Stimulated activated CD8-positive, alpha-beta memory T cell treated with anti-CD3 and anti-CD28 coated beads, Interleukin-7, amount 100 ng/mL, for 4 hours (primary cell): ENCODE results near the gene FSTL1.

ENCODE experiments used
- DNase-seq, 2 donors: peaks; one replicate each; pipeline ENCODE4 v3.0.0-alpha.2; 2020; ENCODE audit warnings: low read depth in 2 of 2

The FSTL1 gene

GRCh38 chr3:120450600-120451271, at the start of gene FSTL1:
FSTL1 (minus strand) TSS chr3:120450992; CDS start chr3:120450746, 246 bp downstream.
- no peak for DNase-seq

GRCh38 chr3:120498556-120499346, 48.0 kb upstream of the FSTL1 start:
- DNase-seq = no peak

DNA sequence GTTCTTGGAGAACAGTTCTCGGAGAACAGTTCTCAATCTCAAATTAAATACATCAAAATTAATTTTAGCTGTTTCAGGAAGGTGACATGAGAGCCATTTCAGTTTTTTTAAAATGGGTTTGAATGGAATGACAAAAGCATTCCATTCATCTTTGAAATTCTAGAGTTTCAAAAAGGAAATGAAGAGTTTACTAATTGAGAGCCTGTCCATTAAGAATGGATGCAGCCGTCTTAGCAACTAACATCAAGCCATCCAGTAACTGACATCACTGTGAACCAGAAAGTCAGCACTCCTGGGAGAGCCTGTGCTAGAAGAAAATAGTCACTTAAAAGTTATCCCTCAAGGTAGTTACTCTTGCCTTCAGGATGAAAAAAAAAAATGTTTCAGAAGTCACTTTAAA, 47.0 kb upstream of the FSTL1 start:
- no peak for DNase-seq

- no peak for DNase-seq
Observed at GRCh38 chr3:120497336-120497735, 46.5 kb upstream of the FSTL1 start.

GRCh38 chr3:120496278-120497002, 45.6 kb upstream of the FSTL1 start:
- DNase-seq = no peak

DNA sequence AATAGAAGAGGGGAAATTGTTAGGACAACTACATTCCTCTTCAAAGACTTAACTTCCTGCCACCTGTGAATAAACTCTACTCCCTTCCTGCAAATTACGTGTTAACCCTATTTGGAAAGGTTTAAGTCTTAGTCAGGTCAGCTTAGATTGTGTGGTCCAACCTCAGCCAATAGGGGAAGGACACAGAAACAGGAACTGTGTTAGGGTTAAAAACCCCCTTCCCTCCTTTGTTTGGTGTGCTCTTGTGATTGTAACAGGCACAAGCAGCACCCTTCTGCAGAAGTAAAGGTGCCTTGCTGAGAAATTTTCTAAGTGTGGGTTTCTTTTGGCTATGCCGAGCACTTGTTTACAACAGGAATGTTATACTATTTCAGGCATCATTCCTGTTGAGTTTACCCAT, 45.0 kb upstream of the FSTL1 start:
- no peak for DNase-seq

DNA sequence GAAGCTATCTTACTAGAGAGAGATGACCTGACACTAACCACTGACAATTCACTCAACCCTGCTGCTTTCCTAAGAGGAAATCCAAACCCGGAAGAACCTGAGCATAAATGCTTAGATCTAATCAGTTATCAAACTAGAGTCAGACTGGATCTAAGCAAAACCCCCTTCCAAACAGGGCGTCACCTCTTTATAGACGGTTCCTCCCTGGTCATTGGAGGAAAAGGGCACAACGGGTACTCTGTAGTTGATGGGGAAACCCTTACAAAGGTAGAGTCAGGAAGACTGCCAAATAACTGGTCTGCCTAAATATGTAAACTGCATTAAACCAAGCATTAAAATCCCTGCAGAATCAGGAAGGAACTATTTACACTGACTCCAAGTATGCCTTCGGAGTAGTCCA, 41.3 kb upstream of the FSTL1 start:
- no peak for DNase-seq

- no peak for DNase-seq
Observed at GRCh38 chr3:120489421-120489820, 38.6 kb upstream of the FSTL1 start.

- no peak for DNase-seq
Observed at GRCh38 chr3:120488296-120488695, 37.5 kb upstream of the FSTL1 start.

DNA sequence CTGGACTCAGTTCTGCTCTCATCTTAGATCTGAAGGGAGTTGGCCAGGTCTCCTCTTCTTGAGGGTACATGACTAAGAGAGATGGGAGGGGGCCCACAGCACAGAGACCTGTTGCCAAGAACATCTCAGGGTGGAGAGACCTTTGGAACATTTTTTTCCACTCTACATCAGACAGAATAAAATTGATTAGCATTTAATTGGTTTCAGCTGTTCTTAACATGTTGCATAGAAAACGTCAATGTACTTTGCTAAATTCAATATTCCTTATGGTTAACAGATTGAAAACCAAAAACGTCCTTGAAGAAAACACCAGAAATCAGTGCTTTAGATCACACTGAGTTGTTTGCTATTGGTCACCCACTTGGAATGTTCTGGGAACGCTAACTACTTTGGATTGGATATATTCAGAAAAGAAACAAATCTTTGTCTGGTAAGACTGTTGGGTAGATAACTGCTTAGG, 36.4 kb upstream of the FSTL1 start:
- DNase-seq = no peak

DNA sequence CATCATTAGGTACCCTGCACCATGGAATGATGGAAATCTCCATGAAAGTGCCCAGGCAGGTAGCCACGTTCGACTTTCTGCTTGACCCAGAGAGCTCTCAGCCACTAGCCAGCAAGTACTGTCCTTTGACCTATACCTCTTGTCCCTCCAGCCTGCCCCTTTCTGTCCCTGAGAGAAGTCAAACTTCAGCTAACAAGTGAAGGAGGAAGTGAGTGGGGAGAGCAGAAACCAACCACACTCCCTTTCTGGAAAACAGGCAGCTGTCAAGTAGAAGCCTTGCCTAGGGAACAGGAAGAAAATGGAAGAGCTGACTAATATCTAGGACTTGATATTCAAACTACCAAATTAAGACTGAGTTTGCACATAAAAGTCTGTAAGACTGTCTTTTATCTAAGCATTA, 30.3 kb upstream of the FSTL1 start:
- no peak for DNase-seq

- no peak for DNase-seq
Observed at GRCh38 chr3:120477781-120478180, 27.0 kb upstream of the FSTL1 start.

- no peak for DNase-seq
Observed at GRCh38 chr3:120475722-120476377, 25.1 kb upstream of the FSTL1 start.

DNA sequence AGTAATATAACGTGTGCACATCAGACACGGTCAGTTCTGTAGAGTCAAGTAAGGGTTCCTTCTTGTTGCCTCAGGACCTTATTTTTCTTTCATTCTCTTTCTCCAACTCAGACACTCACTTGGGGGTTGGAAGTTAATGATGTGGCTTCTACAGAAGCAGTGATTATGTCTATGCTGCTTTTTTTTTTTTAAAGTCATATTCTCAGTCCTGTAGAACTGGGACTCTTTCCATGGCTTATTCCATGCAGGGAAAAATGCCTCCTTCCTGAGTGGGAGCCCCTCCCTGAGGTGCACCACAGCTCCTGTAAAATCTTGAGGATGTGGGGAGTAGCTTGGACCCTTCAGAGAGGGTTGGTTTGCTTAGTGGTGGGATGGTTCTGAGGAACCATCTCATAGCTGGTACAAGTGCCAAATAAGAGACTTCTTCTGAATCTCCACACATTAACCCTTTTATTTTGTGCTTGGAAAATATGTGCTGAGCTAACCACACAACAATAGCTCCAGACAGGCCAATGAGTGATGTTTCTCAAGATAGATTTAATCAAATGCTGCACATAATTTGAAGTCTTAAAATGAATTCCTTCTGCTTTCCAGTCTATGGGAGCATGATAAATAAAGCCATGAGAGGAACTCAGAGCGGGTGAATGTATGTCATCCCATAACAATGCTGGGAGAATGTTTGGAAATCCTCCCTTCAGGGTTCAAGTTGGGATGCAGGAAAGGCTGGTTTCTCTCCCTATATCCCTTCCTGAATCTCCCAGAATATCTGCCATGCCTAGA, 23.3 kb upstream of the FSTL1 start:
- no peak for DNase-seq

GRCh38 chr3:120473389-120473788, 22.6 kb upstream of the FSTL1 start:
- DNase-seq = no peak

- DNase-seq = no peak
Observed at GRCh38 chr3:120472121-120472844, 21.5 kb upstream of the FSTL1 start.

DNA sequence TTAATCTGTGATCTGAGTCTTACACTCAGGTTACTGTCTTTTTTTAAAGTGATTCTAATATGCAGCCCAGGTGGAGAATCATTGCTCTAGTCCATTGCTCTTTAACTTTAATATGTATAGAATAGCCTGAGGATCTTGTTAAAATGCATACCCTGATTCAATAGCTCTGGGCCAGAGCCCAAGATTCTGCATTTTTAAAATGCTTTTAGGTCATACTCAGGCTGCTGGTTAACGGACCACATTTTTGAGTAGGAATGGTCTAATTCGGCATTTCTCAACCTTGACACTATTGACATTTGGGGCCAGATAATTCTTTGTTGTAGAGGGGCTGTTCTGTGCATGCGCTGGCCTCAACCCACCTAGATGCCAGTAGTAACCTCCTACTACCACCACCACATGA, 20.9 kb upstream of the FSTL1 start:
- DNase-seq = no peak

- no peak for DNase-seq
Observed at GRCh38 chr3:120470870-120471269, 20.1 kb upstream of the FSTL1 start.

GRCh38 chr3:120469882-120470301, 19.1 kb upstream of the FSTL1 start:
- DNase-seq = no peak

- DNase-seq = no peak
Observed at GRCh38 chr3:120469440-120469839, 18.6 kb upstream of the FSTL1 start.
